Uterus (tissue), 2 donors: ENCODE measurements around the gene FBRS.

Experiments
- CTCF ChIP-seq, 4 experiments: fragments of 200-600 bp in 2 of 4; fragments of 450-650 bp in 2 of 4; sonication (generic) in 2 of 4; IDR thresholded peaks; one replicate each; pipeline ENCODE4 v1.5.1; 2016 to 2019; ENCODE audit warnings: antibody characterized with exemption in 4 of 4, mild to moderate bottlenecking in 2 of 4, moderate library complexity in 1 of 4
- POLR2A ChIP-seq, 2 donors: fragments of 450-650 bp; IDR thresholded peaks; one replicate each; pipeline ENCODE4 v1.6.1; 2016; ENCODE audit warnings: antibody characterized with exemption in 2 of 2, mild to moderate bottlenecking in 1 of 2, moderate library complexity in 1 of 2

- no peak for TF ChIP-seq POLR2A (IDR thresholded peaks at IDR 0.05)
- no peak for TF ChIP-seq CTCF (IDR thresholded peaks at IDR 0.05)
These were observed 42.3 kb downstream of the FBRS start for GRCh38 chr16:30700491-30700890.
